Lower lobe of right lung (tissue), 2 donors: ENCODE measurements around the gene PIGL. TPM values are rescaled to one million over a fixed set of nuclear protein-coding genes. Genes with fewer than 3 reads are reported as not detected.

ENCODE experiments used
- ATAC-seq, 2 donors: fragments of 200-7000 bp; cut with Tn5 transposase; one replicate each; pipeline ENCODE4 v1.9.1; 2020 to 2022; ENCODE audit warnings: mild to moderate bottlenecking in 2 of 2, moderate library complexity in 2 of 2
- DNase-seq: peaks from one replicate; pipeline ENCODE4 v3.0.0-alpha.2; 2020
- H3K27ac ChIP-seq: fragments of 200-600 bp; one replicate; pipeline ENCODE4 v1.8.0; 2022
- H3K27me3 ChIP-seq: fragments of 200-600 bp; one replicate; pipeline ENCODE4 v1.8.0; 2022; ENCODE audit warnings: low read depth
- H3K36me3 ChIP-seq: fragments of 200-600 bp; one replicate; pipeline ENCODE4 v1.8.0; 2022; ENCODE audit warnings: mild to moderate bottlenecking
- H3K4me1 ChIP-seq: fragments of 200-600 bp; one replicate; pipeline ENCODE4 v1.8.0; 2022
- H3K4me3 ChIP-seq: fragments of 200-600 bp; one replicate; pipeline ENCODE4 v1.8.0; 2022; ENCODE audit warnings: mild to moderate bottlenecking
- H3K9me3 ChIP-seq: fragments of 200-600 bp; one replicate; pipeline ENCODE4 v1.8.0; 2022
- intact Hi-C: fragments of 100-400 bp; cut with DNase I; formaldehyde crosslinking; loops from one replicate; pipeline ENCODE4 v1.11.0; 2022
- total RNA-seq: library from RNA; stranded (reverse); fragmentation: NEBNext Ultra II Directional; extraction: Animal tissue kit (Norgen Biotek cat#: 25700); gene quantifications from one replicate; pipeline ENCODE4 v1.2.1, GENCODE V29; 2021
- TF ChIP-seq, protein P1 (sequence below): fragments of 200-600 bp; IDR thresholded peaks from one replicate; pipeline ENCODE4 v1.8.0; 2022; ENCODE audit warnings: antibody characterized with exemption, mild to moderate bottlenecking
- donor health status: DM: no; HTN: yes; CAD: no; lungs with severe emphysema.

The PIGL gene
- total RNA-seq, 1 donor from 2014 or later: 24.3 TPM

GRCh38 chr17:16343569-16343968 lies 126.6 kb downstream of the PIGL start:
- H3K9me3 ChIP-seq: no peaks in the 10 kb centered on the region
- H3K27ac ChIP-seq: no peak overlapping the region
- no peak overlapping the region for H3K4me3 ChIP-seq
- ATAC-seq: no peak
- H3K27me3 ChIP-seq: no peaks in the 10 kb centered on the region
- peaks cover 21% of the 10 kb centered on the region for H3K36me3 ChIP-seq
- TF ChIP-seq, protein P1, sequence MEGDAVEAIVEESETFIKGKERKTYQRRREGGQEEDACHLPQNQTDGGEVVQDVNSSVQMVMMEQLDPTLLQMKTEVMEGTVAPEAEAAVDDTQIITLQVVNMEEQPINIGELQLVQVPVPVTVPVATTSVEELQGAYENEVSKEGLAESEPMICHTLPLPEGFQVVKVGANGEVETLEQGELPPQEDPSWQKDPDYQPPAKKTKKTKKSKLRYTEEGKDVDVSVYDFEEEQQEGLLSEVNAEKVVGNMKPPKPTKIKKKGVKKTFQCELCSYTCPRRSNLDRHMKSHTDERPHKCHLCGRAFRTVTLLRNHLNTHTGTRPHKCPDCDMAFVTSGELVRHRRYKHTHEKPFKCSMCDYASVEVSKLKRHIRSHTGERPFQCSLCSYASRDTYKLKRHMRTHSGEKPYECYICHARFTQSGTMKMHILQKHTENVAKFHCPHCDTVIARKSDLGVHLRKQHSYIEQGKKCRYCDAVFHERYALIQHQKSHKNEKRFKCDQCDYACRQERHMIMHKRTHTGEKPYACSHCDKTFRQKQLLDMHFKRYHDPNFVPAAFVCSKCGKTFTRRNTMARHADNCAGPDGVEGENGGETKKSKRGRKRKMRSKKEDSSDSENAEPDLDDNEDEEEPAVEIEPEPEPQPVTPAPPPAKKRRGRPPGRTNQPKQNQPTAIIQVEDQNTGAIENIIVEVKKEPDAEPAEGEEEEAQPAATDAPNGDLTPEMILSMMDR: no peak
- intact Hi-C loops: no loop called here
- no peak for DNase-seq
- no peaks in the 10 kb centered on the region for H3K4me1 ChIP-seq

- Histone ChIP-seq H3K4me1 (no peaks in the 10 kb centered on the region), H3K4me3 (no peak overlapping the region), H3K9me3 (no peaks in the 10 kb centered on the region), H3K27me3 (no peaks in the 10 kb centered on the region), H3K36me3 (peaks cover 31% of the 10 kb centered on the region), H3K27ac (no peak overlapping the region)
- DNase-seq: no peak
- intact Hi-C loops: no loop called here
- TF ChIP-seq, protein P1: no peak
- no peak for ATAC-seq
These were observed 128.6 kb downstream of the PIGL start for GRCh38 chr17:16345565-16345964.

DNA sequence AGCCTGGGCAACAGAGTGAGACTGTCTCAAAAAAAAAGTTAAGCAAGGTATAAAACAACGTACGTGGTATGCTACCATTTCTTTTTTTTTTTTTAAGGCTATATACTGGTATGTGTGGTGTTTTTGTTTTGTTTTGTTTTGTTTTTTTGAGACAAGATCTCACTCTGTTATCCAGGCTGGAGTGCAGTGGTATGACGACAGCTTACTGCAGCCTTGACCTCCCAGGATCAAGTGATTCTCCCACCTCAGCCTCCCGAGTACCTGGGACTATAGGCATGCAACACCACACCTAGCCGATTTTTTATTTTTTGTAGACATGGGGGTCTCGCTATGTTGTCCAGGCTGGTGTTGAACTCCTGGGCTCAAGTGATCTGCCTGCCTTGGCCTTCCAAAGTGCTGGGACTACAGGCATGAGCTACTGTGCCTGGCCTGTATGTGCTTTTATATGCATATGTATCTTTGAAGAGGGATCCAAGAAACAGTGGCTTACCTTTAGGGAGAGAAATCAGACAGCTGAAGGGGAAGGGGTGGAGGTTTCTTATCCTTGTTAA lies 129.8 kb downstream of the PIGL start:
- no peak for ATAC-seq
- H3K36me3 ChIP-seq: peaks cover 31% of the 10 kb centered on the region
- H3K4me3 ChIP-seq: no peak overlapping the region
- intact Hi-C loops: no loop called here
- TF ChIP-seq, protein P1: no peak
- no peaks in the 10 kb centered on the region for H3K9me3 ChIP-seq
- H3K27ac ChIP-seq: no peak overlapping the region
- peaks cover 4% of the 10 kb centered on the region for H3K4me1 ChIP-seq
- DNase-seq: no peak
- H3K27me3 ChIP-seq: no peaks in the 10 kb centered on the region

DNA sequence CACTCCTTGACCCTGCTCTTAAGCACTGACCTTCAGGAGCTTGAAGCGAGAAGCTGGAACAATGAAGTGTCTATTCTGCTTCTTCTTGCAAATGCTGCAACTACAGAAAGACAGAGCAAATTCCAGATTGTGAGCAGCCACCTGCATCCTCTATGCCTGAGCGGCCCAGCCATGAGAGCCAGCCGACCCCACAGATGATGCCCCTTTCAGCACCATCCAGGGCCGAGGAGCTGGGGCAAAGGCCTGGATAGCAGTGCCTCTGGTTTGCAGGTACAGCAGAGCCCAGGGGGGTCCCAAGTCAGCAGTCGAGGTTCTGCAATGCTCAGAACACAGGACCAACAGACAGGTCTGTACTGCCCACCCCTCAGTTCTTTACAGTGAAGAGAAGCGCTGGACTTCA lies 131.6 kb downstream of the PIGL start:
- H3K4me3 ChIP-seq: no peak overlapping the region
- no peaks in the 10 kb centered on the region for H3K9me3 ChIP-seq
- no peak overlapping the region for H3K27ac ChIP-seq
- no peak for DNase-seq
- ATAC-seq: no peak
- peaks cover 9% of the 10 kb centered on the region for H3K27me3 ChIP-seq
- intact Hi-C loops: no loop called here
- H3K36me3 ChIP-seq: peaks cover 20% of the 10 kb centered on the region
- peaks cover 14% of the 10 kb centered on the region for H3K4me1 ChIP-seq
- TF ChIP-seq, protein P1: no peak

DNA sequence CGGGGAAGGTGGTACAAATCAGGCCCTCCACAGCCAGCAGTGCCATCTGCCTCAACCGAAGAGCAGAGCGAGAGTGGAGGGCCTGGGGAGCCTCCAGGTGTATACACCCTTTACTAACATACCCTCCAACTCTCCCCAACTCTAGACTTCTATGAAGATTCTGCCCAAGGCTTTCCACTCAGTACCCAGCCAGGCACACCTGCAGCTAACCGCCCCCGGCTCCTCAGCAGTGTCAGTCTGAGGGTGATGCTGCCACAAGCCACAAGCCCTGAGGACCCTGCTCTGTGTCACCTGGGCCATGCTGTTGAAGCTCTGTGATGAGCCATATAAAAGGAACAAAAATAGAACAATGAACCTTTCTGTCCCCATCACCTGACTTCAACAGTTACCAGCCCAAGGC lies 132.4 kb downstream of the PIGL start:
- ATAC-seq (no peak), DNase-seq (no peak)
- TF ChIP-seq, protein P1: no peak
- intact Hi-C loops: no loop called here
- no peaks in the 10 kb centered on the region for H3K9me3 ChIP-seq
- H3K4me1 ChIP-seq: peaks cover 16% of the 10 kb centered on the region
- H3K27ac ChIP-seq: no peak overlapping the region
- H3K4me3 ChIP-seq: no peak overlapping the region
- H3K36me3 ChIP-seq: peaks cover 14% of the 10 kb centered on the region
- peaks cover 14% of the 10 kb centered on the region for H3K27me3 ChIP-seq

DNA sequence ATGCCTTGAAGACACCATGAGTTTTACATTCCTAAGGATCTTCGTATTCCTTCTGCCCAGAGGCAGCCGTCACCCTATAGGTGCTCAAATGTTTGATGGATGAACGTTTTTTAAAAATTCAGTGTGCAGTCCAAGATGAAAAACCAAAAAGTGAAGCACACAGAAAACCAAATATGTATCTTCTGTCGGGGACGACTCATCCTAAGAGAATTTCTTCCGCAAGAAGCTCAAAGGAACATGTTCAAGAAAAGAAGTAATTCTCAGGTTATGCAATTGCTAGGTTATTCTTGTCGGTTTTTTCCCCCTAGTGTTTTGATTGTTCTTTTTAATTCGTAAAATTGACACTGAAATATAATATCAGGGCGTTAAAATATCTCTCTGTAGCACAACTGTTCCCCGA lies 134.8 kb downstream of the PIGL start:
- Histone ChIP-seq H3K27ac (no peak overlapping the region), H3K9me3 (no peaks in the 10 kb centered on the region), H3K4me1 (peaks cover 16% of the 10 kb centered on the region), H3K36me3 (peaks cover 14% of the 10 kb centered on the region), H3K27me3 (peaks cover 14% of the 10 kb centered on the region), H3K4me3 (peak overlapping the region; percentile 63)
- no peak for ATAC-seq
- DNase-seq: no peak
- intact Hi-C loops: no loop called here
- TF ChIP-seq, protein P1: no peak
